ENCODE measurements around the gene ITPR2. TPM values are rescaled to one million over a fixed set of nuclear protein-coding genes. Genes with fewer than 3 reads are reported as not detected.

ITPR2 gene
- total RNA-seq, 1 experiment from 2014 or later, result 26.0 TPM

GRCh38 chr12:26798640-26799039, 34.4 kb downstream of the ITPR2 start:
- Histone ChIP-seq H3K9me2 (ENCODE audit: insufficient read depth) (no peaks in the 10 kb centered on the region), H3K36me3 (ENCODE audit: low read depth) (no peaks in the 10 kb centered on the region), H2AFZ (no peak overlapping the region), H3K4me3 (no peak overlapping the region), H3F3A (ENCODE audit: insufficient read depth, low read depth) (no peaks in the 10 kb centered on the region), H3K27me3 (ENCODE audit: insufficient read depth, low read depth) (no peaks in the 10 kb centered on the region), H3K9me3 (ENCODE audit: insufficient read depth, low read depth) (no peaks in the 10 kb centered on the region), H3K4me2 (no peak overlapping the region), H4K20me1 (ENCODE audit: insufficient read depth) (no peaks in the 10 kb centered on the region), H3K79me2 (ENCODE audit: low read depth) (no peaks in the 10 kb centered on the region), H3K27ac (no peak overlapping the region), H3K4me1 (replicated peaks; ENCODE audit: insufficient read depth) (no peaks in the 10 kb centered on the region)
- POLR2A ChIA-PET (ENCODE audit: unreplicated experiment), result no interaction called here
- no peak for DNase-seq
- TF ChIP-seq EZH2 (IDR thresholded peaks at IDR 0.05; ENCODE audit: low read depth) (no peak), CTCF (conservative IDR thresholded peaks at IDR 0.05) (no peak)
- CTCF ChIA-PET, result no interaction called here
- intact Hi-C loops (cut with micrococcal nuclease; ENCODE audit: unreplicated experiment), result no loop called here
- no TSS peak for BruUV-seq (replicated peaks)

GRCh38 chr12:26798023-26798422, 35.0 kb downstream of the ITPR2 start:
- POLR2A ChIA-PET (ENCODE audit: unreplicated experiment), result no interaction called here
- DNase-seq, result no peak

GRCh38 chr12:26795910-26796309, 37.1 kb downstream of the ITPR2 start:
- Histone ChIP-seq H3K27ac (no peak overlapping the region), H3K9me2 (ENCODE audit: insufficient read depth) (0 out of 2 replicates have a peak, but pooled peaks cover 5% of the 10 kb centered on the region), H3K9me3 (ENCODE audit: insufficient read depth, low read depth) (no peaks in the 10 kb centered on the region), H2AFZ (no peak overlapping the region), H3K4me3 (no peak overlapping the region), H3F3A (ENCODE audit: insufficient read depth, low read depth) (no peaks in the 10 kb centered on the region), H4K20me1 (ENCODE audit: insufficient read depth) (no peaks in the 10 kb centered on the region), H3K27me3 (ENCODE audit: insufficient read depth, low read depth) (no peaks in the 10 kb centered on the region), H3K4me2 (no peak overlapping the region), H3K79me2 (ENCODE audit: low read depth) (no peaks in the 10 kb centered on the region), H3K4me1 (replicated peaks; ENCODE audit: insufficient read depth) (no peaks in the 10 kb centered on the region), H3K36me3 (ENCODE audit: low read depth) (no peaks in the 10 kb centered on the region)
- POLR2A ChIA-PET (ENCODE audit: unreplicated experiment), result no interaction called here
- DNase-seq, result no peak
- no peak for TF ChIP-seq EZH2 (IDR thresholded peaks at IDR 0.05; ENCODE audit: low read depth)
- no peak for TF ChIP-seq CTCF (conservative IDR thresholded peaks at IDR 0.05)
- no TSS peak for BruUV-seq (replicated peaks)
- CTCF ChIA-PET, result no interaction called here
- intact Hi-C loops (cut with micrococcal nuclease; ENCODE audit: unreplicated experiment), result no loop called here

More at GRCh38 chr12:26798023-26798422, 35.0 kb downstream of the ITPR2 start:
- Histone ChIP-seq H3K36me3 (ENCODE audit: low read depth) (no peaks in the 10 kb centered on the region), H3F3A (ENCODE audit: insufficient read depth, low read depth) (no peaks in the 10 kb centered on the region), H3K4me2 (no peak overlapping the region), H2AFZ (no peak overlapping the region), H4K20me1 (ENCODE audit: insufficient read depth) (no peaks in the 10 kb centered on the region), H3K27me3 (ENCODE audit: insufficient read depth, low read depth) (no peaks in the 10 kb centered on the region), H3K9me2 (ENCODE audit: insufficient read depth) (no peaks in the 10 kb centered on the region), H3K4me1 (replicated peaks; ENCODE audit: insufficient read depth) (no peaks in the 10 kb centered on the region), H3K4me3 (no peak overlapping the region), H3K79me2 (ENCODE audit: low read depth) (no peaks in the 10 kb centered on the region), H3K27ac (no peak overlapping the region), H3K9me3 (ENCODE audit: insufficient read depth, low read depth) (no peaks in the 10 kb centered on the region)
- intact Hi-C loops (cut with micrococcal nuclease; ENCODE audit: unreplicated experiment), result no loop called here
- BruUV-seq (replicated peaks), result no TSS peak
- TF ChIP-seq EZH2 (IDR thresholded peaks at IDR 0.05; ENCODE audit: low read depth) (no peak), CTCF (conservative IDR thresholded peaks at IDR 0.05) (no peak)
- CTCF ChIA-PET, result no interaction called here

All from PC-9 (cell line).